HCT116 (cell line): Measurements from ENCODE around the gene SNRNP40. TPM values are rescaled to one million over a fixed set of nuclear protein-coding genes. Genes with fewer than 3 reads are reported as not detected.

ENCODE experiments used
- ATAC-seq: fragments of 200-7000 bp; cut with Tn5 transposase; 2 replicates; pipeline ENCODE4 v1.9.1; 2020; ENCODE audit warnings: mild to moderate bottlenecking, moderate library complexity
- BruUV-seq: library from RNA; stranded (reverse); fragments of 400-500 nt; replicated peaks from 2 replicates; lab custom pipeline; 2021; lab: Mats Ljungman, UMichigan
- CTCF ChIA-PET: fragments of 300-600 bp; sonication (Branson Sonifier 250); formaldehyde crosslinking; loops from one replicate; lab custom pipeline; 2021; ENCODE audit warnings: antibody characterized with exemption; lab: Charles Lee
- POLR2A ChIA-PET: fragments of 300-600, 350-600 bp; sonication (Branson Sonifier 250); formaldehyde crosslinking; loops from one replicate; lab custom pipeline; 2021; ENCODE audit warnings: antibody characterized with exemption; lab: Charles Lee
- RAD21 ChIA-PET, 2 experiments: fragments of 300-600 bp; sonication (Branson Sonifier 250); formaldehyde crosslinking; loops; one replicate each; lab custom pipeline; 2023; ENCODE audit warnings: low total read pairs in 2 of 2; ENCODE audit not compliant: uncharacterized antibody in 2 of 2, unreplicated experiment in 2 of 2, low non-redundant PET in 1 of 2; lab: Charles Lee
- DNase-seq: peaks from one replicate; pipeline ENCODE4 v3.0.0-alpha.2; 2010; ENCODE audit warnings: low read depth, low spot score
- H2AFZ ChIP-seq: fragments of 200-600 bp; shearing (Covaris generic), sonication (generic); 2 replicates; pipeline ENCODE4 v1.6.1; 2017; ENCODE audit warnings: low read depth, mixed run types, mixed read lengths, antibody characterized with exemption, low read length; ENCODE audit not compliant: poor library complexity, severe bottlenecking
- H3K27ac ChIP-seq: 2 replicates; pipeline ENCODE4 v1.5.1; 2012; ENCODE audit warnings: low read depth, low read length
- H3K27me3 ChIP-seq: fragments of 200-600 bp; sonication (generic); 2 replicates; pipeline ENCODE4 v1.6.1; 2016; ENCODE audit warnings: mixed run types, low read length, mixed read lengths; ENCODE audit not compliant: insufficient read depth
- H3K36me3 ChIP-seq, 2 experiments: fragments of 200-500 bp in 1 of 2; fragments of 200-600 bp in 1 of 2; sonication (Bioruptor generic) in 1 of 2; sonication (generic) in 1 of 2; 2 replicates each; pipeline versions ENCODE4 v1.5.1 to v1.6.1; 2014 to 2016; ENCODE audit warnings: low read length in 2 of 2, inconsistent platforms in 1 of 2, mixed read lengths in 1 of 2, mixed run types in 1 of 2; ENCODE audit not compliant: insufficient read depth in 2 of 2, control insufficient read depth in 1 of 2
- H3K4me1 ChIP-seq, 2 experiments: fragments of 200-600 bp in 1 of 2; sonication (generic) in 1 of 2; 2 replicates each; pipeline versions ENCODE4 v1.5.1 to v1.6.1; 2012 to 2017; ENCODE audit warnings: low read length in 2 of 2, inconsistent platforms in 1 of 2, mild to moderate bottlenecking in 1 of 2, mixed read lengths in 1 of 2, mixed run types in 1 of 2, moderate library complexity in 1 of 2; ENCODE audit not compliant: insufficient read depth in 2 of 2, control insufficient read depth in 1 of 2
- H3K4me2 ChIP-seq: fragments of 200-600 bp; sonication (generic); 2 replicates; pipeline ENCODE4 v1.6.1; 2017; ENCODE audit warnings: mixed run types, low read length, mixed read lengths
- H3K4me3 ChIP-seq, 2 experiments: fragments of 200-600 bp in 1 of 2; sonication (generic) in 1 of 2; replicated peaks in 1 of 2; 2 replicates each; pipeline ENCODE4 v1.5.1; 2011 to 2016; ENCODE audit warnings: low read length in 2 of 2, control low read depth in 1 of 2, low read depth in 1 of 2, mild to moderate bottlenecking in 1 of 2, mixed read lengths in 1 of 2, mixed run types in 1 of 2
- H3K79me2 ChIP-seq: fragments of 200-600 bp; sonication (generic); 2 replicates; pipeline ENCODE4 v1.6.1; 2017; ENCODE audit warnings: mild to moderate bottlenecking, mixed run types, low read length, moderate library complexity, mixed read lengths; ENCODE audit not compliant: insufficient read depth
- H3K9ac ChIP-seq: fragments of 200-600 bp; sonication (generic); 2 replicates; pipeline ENCODE4 v1.6.1; 2016; ENCODE audit warnings: low read length, mixed read lengths
- H3K9me2 ChIP-seq: fragments of 200-600 bp; sonication (generic), shearing (Covaris generic); 2 replicates; pipeline ENCODE4 v1.6.1; 2017; ENCODE audit warnings: mixed run types, mild to moderate bottlenecking, moderate library complexity; ENCODE audit not compliant: insufficient read depth
- H3K9me3 ChIP-seq, 2 experiments: fragments of 200-500 bp in 1 of 2; fragments of 200-600 bp in 1 of 2; sonication (Bioruptor generic) in 1 of 2; sonication (generic) in 1 of 2; 2 replicates each; pipeline ENCODE4 v1.6.1; 2014 to 2017; ENCODE audit warnings: low read length in 2 of 2, mixed read lengths in 2 of 2, inconsistent platforms in 1 of 2, low read depth in 1 of 2, mild to moderate bottlenecking in 1 of 2, mixed run types in 1 of 2, moderate library complexity in 1 of 2; ENCODE audit not compliant: control insufficient read depth in 1 of 2, insufficient read depth in 1 of 2
- H4K20me1 ChIP-seq: fragments of 200-600 bp; sonication (generic), shearing (Covaris generic); 2 replicates; pipeline ENCODE4 v1.6.1; 2017; ENCODE audit warnings: mixed run types, mild to moderate bottlenecking, moderate library complexity; ENCODE audit not compliant: insufficient read depth
- ATF3 ChIP-seq: IDR thresholded peaks from 2 replicates; pipeline ENCODE4 v1.6.1; 2012
- CBX3 ChIP-seq: IDR thresholded peaks from 2 replicates; pipeline ENCODE4 v1.6.1; 2012; ENCODE audit warnings: low read depth
- CEBPB ChIP-seq: IDR thresholded peaks from 2 replicates; pipeline ENCODE4 v1.6.1; 2012; ENCODE audit warnings: low read depth
- CTCF ChIP-seq, 3 experiments: fragments of 200-600 bp in 1 of 3; sonication (generic) in 1 of 3; IDR thresholded peaks in 2 of 3; conservative IDR thresholded peaks in 1 of 3; 2 replicates each; pipeline ENCODE4 v1.5.1; 2012 to 2017; ENCODE audit warnings: low read depth in 2 of 3, low read length in 2 of 3, antibody characterized with exemption in 1 of 3, borderline replicate concordance in 1 of 3, control low read depth in 1 of 3, mild to moderate bottlenecking in 1 of 3, mixed read lengths in 1 of 3, mixed run types in 1 of 3, moderate library complexity in 1 of 3; ENCODE audit not compliant: insufficient read depth in 1 of 3
- EGR1 ChIP-seq: IDR thresholded peaks from 2 replicates; pipeline ENCODE4 v1.6.1; 2012; ENCODE audit warnings: low read depth
- ELF1 ChIP-seq: IDR thresholded peaks from 2 replicates; pipeline ENCODE4 v1.6.1; 2012; ENCODE audit warnings: low read depth, borderline replicate concordance
- EZH2 ChIP-seq: fragments of 200-600 bp; sonication (generic); IDR thresholded peaks from 2 replicates; pipeline ENCODE4 v1.6.1; 2017; ENCODE audit warnings: antibody characterized with exemption, mixed run types
- EZH2phosphoT487 ChIP-seq: fragments of 200-600 bp; IDR thresholded peaks from 2 replicates; pipeline ENCODE4 v1.6.1; 2018; ENCODE audit warnings: antibody characterized with exemption, borderline replicate concordance
- FOSL1 ChIP-seq: IDR thresholded peaks from 2 replicates; pipeline ENCODE4 v1.6.1; 2012; ENCODE audit warnings: low read depth
- JUND ChIP-seq: IDR thresholded peaks from 2 replicates; pipeline ENCODE4 v1.6.1; 2012
- MAX ChIP-seq: IDR thresholded peaks from 2 replicates; pipeline ENCODE4 v1.6.1; 2012
- POLR2A ChIP-seq: IDR thresholded peaks from 2 replicates; pipeline ENCODE4 v1.7.0; 2011; ENCODE audit warnings: borderline replicate concordance; ENCODE audit not compliant: insufficient read depth, insufficient read length; ENCODE audit errors: extremely low read depth
- POLR2AphosphoS5 ChIP-seq: IDR thresholded peaks from 2 replicates; pipeline ENCODE4 v1.6.1; 2011; ENCODE audit warnings: mild to moderate bottlenecking, low read depth, low read length, moderate library complexity
- RAD21 ChIP-seq: IDR thresholded peaks from 2 replicates; pipeline ENCODE4 v1.6.1; 2012; ENCODE audit warnings: low read depth, mild to moderate bottlenecking
- REST ChIP-seq: IDR thresholded peaks from 2 replicates; pipeline ENCODE4 v1.6.1; 2012; ENCODE audit warnings: low read depth
- SIN3A ChIP-seq: IDR thresholded peaks from 2 replicates; pipeline ENCODE4 v1.6.1; 2012; ENCODE audit warnings: low read depth
- SP1 ChIP-seq: IDR thresholded peaks from 2 replicates; pipeline ENCODE4 v1.6.1; 2012; ENCODE audit warnings: low read depth
- YY1 ChIP-seq: IDR thresholded peaks from 2 replicates; pipeline ENCODE4 v1.6.1; 2011; ENCODE audit warnings: low read length, low read depth, moderate library complexity, mild to moderate bottlenecking; ENCODE audit not compliant: insufficient replicate concordance; ENCODE audit errors: extremely low read depth
- ZFX ChIP-seq: fragments of 450-650 bp; IDR thresholded peaks from 2 replicates; pipeline ENCODE4 v1.6.1; 2017
- ZNF274 ChIP-seq: fragments of 200-500 bp; sonication (Bioruptor generic); IDR thresholded peaks from 2 replicates; pipeline ENCODE4 v1.6.1; 2014; ENCODE audit warnings: mild to moderate bottlenecking, low read depth, low read length, inconsistent platforms
- intact Hi-C: fragments of 100-400 bp; cut with micrococcal nuclease; formaldehyde crosslinking; loops from 2 replicates; pipeline ENCODE4 v1.10.0; 2022
- total RNA-seq: library from RNA; stranded (reverse); gene quantifications from one replicate; pipeline ENCODE4 v1.2.1, GENCODE V29; 2021; ENCODE audit not compliant: unreplicated experiment

The SNRNP40 gene
- total RNA-seq, 1 experiment from 2014 or later, result 91.8 TPM

GRCh38 chr1:31327381-31327780, 30.8 kb upstream of the SNRNP40 start:
- Histone ChIP-seq H3K79me2 (no peaks in the 10 kb centered on the region), H3K4me2 (no peak overlapping the region), H3K27ac (no peak overlapping the region), H3K9ac (no peak overlapping the region), H3K27me3 (no peaks in the 10 kb centered on the region), H2AFZ (no peak overlapping the region), H3K9me2 (no peaks in the 10 kb centered on the region)
- ATAC-seq, result no peak
- DNase-seq, result no peak
- TF ChIP-seq RAD21 (no peak), MAX (no peak), FOSL1 (no peak), CEBPB (no peak), POLR2A (no peak), EGR1 (no peak), ELF1 (no peak), ZFX (no peak), POLR2AphosphoS5 (no peak), SP1 (no peak), JUND (no peak), EZH2phosphoT487 (no peak), CBX3 (no peak), ZNF274 (no peak), SIN3A (no peak), REST (no peak), ATF3 (no peak), CTCF (IDR thresholded peaks at IDR 0.05 in 2 of 3, conservative IDR thresholded peaks at IDR 0.05 in 1 of 3; ENCODE audit: borderline replicate concordance in 1 of 3, insufficient read depth in 1 of 3, low read depth in 2 of 3, low read length in 2 of 3) (no peak), EZH2 (no peak), YY1 (no peak)
- TF ChIP-seq, all 23 proteins: peak for 0
- H3K9me3 ChIP-seq, result no peaks in the 10 kb centered on the region
- no TSS peak for BruUV-seq
- no peaks in the 10 kb centered on the region for H4K20me1 ChIP-seq
- no peak overlapping the region for H3K4me3 ChIP-seq
- H3K36me3 ChIP-seq, result 0 out of 4 replicates have a peak, but pooled peaks cover 0 to 3% of the 10 kb centered on the region in 2 experiments
- H3K4me1 ChIP-seq, result no peaks in the 10 kb centered on the region
- ChIA-PET POLR2A (interaction anchor here (0.9 kb wide), 1 partner anchor 31 kb away, joined by 3 read pairs; the partner anchor contains the start of genes SNRNP40 and ZCCHC17), RAD21 (no interaction called here), CTCF (no interaction called here)
- intact Hi-C loops, result no loop called here
